ENCODE measurements around the gene MEIOSIN. TPM values are rescaled to one million over a fixed set of nuclear protein-coding genes. Genes with fewer than 3 reads are reported as not detected.

The MEIOSIN gene
- total RNA-seq, 1 donor from 2014 or later, result not detected

GRCh38 chr19:45763691-45764294 lies 30.6 kb downstream of the MEIOSIN start:
- no peak for DNase-seq (ENCODE audit: low spot score)
- no peak for ATAC-seq

- DNase-seq (ENCODE audit: low spot score), result no peak
These were observed 31.2 kb downstream of the MEIOSIN start for GRCh38 chr19:45764475-45764874.

GRCh38 chr19:45764945-45765701 lies 31.9 kb downstream of the MEIOSIN start:
- ATAC-seq (no peak), DNase-seq (ENCODE audit: low spot score) (no peak)

More at GRCh38 chr19:45764475-45764874, 31.2 kb downstream of the MEIOSIN start:
- ATAC-seq, result no peak

- DNase-seq (ENCODE audit: low spot score) (no peak), ATAC-seq (no peak)
These were observed 32.6 kb downstream of the MEIOSIN start for GRCh38 chr19:45765702-45766295.

- ATAC-seq (no peak), DNase-seq (ENCODE audit: low spot score) (no peak)
These were observed 33.1 kb downstream of the MEIOSIN start for GRCh38 chr19:45766296-45766868.

GRCh38 chr19:45766869-45767346 lies 33.7 kb downstream of the MEIOSIN start:
- DNase-seq (ENCODE audit: low spot score), result no peak

GRCh38 chr19:45767410-45767880 lies 34.2 kb downstream of the MEIOSIN start:
- ATAC-seq (peak; percentile 2), DNase-seq (ENCODE audit: low spot score) (peak; percentile 77)

More at GRCh38 chr19:45766869-45767346, 33.7 kb downstream of the MEIOSIN start:
- no peak for ATAC-seq

GRCh38 chr19:45767881-45768654 lies 34.8 kb downstream of the MEIOSIN start:
- ATAC-seq (peak; percentile 9), DNase-seq (ENCODE audit: low spot score) (peak; percentile 81)

GRCh38 chr19:45768655-45768983 lies 35.4 kb downstream of the MEIOSIN start:
- no peak for ATAC-seq
- DNase-seq (ENCODE audit: low spot score), result peak; percentile 67

GRCh38 chr19:45768984-45769782 lies 35.9 kb downstream of the MEIOSIN start, which contains the start of gene SIX5:
TSS of gene SIX5 (minus strand) at chr19:45769252. CDS start at chr19:45768844, 408 bp downstream.
- DNase-seq (ENCODE audit: low spot score) (peak; percentile 99), ATAC-seq (peak; percentile 61)

- peak; percentile 72 for DNase-seq (ENCODE audit: low spot score)
- ATAC-seq, result peak; percentile 1
These were observed 36.6 kb downstream of the MEIOSIN start for GRCh38 chr19:45769821-45770191.

- DNase-seq (ENCODE audit: low spot score) (peak; percentile 98), ATAC-seq (peak; percentile 71)
These were observed 37.2 kb downstream of the MEIOSIN start for GRCh38 chr19:45770192-45771101.

- ATAC-seq (no peak), DNase-seq (ENCODE audit: low spot score) (peak; percentile 63)
These were observed 38.2 kb downstream of the MEIOSIN start for GRCh38 chr19:45771311-45771933.

- no peak for DNase-seq (ENCODE audit: low spot score)
- no peak for ATAC-seq
These were observed 39.0 kb downstream of the MEIOSIN start for GRCh38 chr19:45772130-45772840.

- ATAC-seq, result no peak
- DNase-seq (ENCODE audit: low spot score), result no peak
These were observed 39.7 kb downstream of the MEIOSIN start for GRCh38 chr19:45772912-45773311.

GRCh38 chr19:45773384-45773783 lies 40.1 kb downstream of the MEIOSIN start:
- ATAC-seq, result no peak
- no peak for DNase-seq (ENCODE audit: low spot score)

- DNase-seq (ENCODE audit: low spot score) (no peak), ATAC-seq (no peak)
These were observed 41.5 kb downstream of the MEIOSIN start for GRCh38 chr19:45774765-45775164.
